ENCODE measurements around the gene FAAP100.
"Not testable (repeated sequence)": the region's sequence is repeated elsewhere in the genome, so short reads cannot be mapped to it uniquely, and the experiment has no call there.

DNA sequence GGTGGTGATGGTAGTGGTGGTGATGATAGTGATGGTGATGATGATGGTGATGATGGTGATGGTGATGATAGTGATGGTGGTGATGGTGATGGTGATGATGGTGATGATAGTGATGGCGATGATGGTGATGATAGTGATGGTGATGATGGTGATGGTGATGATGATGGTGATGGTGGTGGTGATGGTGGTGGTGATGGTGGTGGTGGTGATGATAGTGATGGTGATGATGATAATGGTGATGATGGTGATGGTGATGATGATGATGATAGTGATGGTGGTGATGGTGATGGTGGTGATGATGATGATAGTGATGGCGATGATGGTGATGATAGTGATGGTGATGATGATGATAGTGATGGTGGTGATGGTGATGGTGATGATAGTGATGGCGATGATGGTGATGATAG lies 20.2 kb downstream of the FAAP100 start:
- TF ChIP-seq, protein P1, sequence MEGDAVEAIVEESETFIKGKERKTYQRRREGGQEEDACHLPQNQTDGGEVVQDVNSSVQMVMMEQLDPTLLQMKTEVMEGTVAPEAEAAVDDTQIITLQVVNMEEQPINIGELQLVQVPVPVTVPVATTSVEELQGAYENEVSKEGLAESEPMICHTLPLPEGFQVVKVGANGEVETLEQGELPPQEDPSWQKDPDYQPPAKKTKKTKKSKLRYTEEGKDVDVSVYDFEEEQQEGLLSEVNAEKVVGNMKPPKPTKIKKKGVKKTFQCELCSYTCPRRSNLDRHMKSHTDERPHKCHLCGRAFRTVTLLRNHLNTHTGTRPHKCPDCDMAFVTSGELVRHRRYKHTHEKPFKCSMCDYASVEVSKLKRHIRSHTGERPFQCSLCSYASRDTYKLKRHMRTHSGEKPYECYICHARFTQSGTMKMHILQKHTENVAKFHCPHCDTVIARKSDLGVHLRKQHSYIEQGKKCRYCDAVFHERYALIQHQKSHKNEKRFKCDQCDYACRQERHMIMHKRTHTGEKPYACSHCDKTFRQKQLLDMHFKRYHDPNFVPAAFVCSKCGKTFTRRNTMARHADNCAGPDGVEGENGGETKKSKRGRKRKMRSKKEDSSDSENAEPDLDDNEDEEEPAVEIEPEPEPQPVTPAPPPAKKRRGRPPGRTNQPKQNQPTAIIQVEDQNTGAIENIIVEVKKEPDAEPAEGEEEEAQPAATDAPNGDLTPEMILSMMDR (IDR thresholded peaks at IDR 0.05; ENCODE audit: poor library complexity) = not testable (repeated sequence)
- TF ChIP-seq EZH2phosphoT487 (IDR thresholded peaks at IDR 0.05; ENCODE audit: low read depth, severe bottlenecking, unreplicated experiment) = not testable (repeated sequence)

Measured in hepatocyte (in vitro differentiated cells).